ENCODE data around the gene FBXL13.

Gene FBXL13

DNA sequence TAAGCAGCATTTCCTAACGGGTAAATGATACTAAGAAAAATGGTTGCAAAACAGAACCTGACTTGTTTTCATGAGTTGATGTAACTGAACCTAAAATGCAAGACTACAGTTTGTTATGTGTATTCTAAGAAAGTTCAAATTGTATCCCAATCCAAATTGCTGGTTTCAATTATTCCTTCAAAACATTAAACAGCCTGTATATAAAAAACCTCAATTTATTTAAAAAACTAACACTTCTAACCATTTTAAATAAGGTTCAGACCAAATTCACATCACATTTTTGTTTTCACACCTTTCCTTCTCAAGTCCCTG lies 80.9 kb downstream of the FBXL13 start:
- TF ChIP-seq ZBTB7A (IDR thresholded peaks at IDR 0.05; ENCODE audit: low read depth) (no peak), YY1 (IDR thresholded peaks at IDR 0.05; ENCODE audit: low read depth) (no peak), EP300 (IDR thresholded peaks at IDR 0.05; ENCODE audit: borderline replicate concordance) (no peak), TEAD4 (IDR thresholded peaks at IDR 0.05) (no peak), CREB1 (IDR thresholded peaks at IDR 0.05; ENCODE audit: low read depth) (no peak), FOXM1 (IDR thresholded peaks at IDR 0.05; ENCODE audit: borderline replicate concordance, low read depth) (no peak), RAD21 (IDR thresholded peaks at IDR 0.05; ENCODE audit: low read depth) (no peak), NFIC (IDR thresholded peaks at IDR 0.05) (no peak), CEBPB (IDR thresholded peaks at IDR 0.05) (no peak), TAF1 (IDR thresholded peaks at IDR 0.05; ENCODE audit: low read depth) (no peak), EGR1 (IDR thresholded peaks at IDR 0.05) (no peak), USF1 (IDR thresholded peaks at IDR 0.05) (no peak), TCF12 (IDR thresholded peaks at IDR 0.05; ENCODE audit: low read depth) (no peak)
- TF ChIP-seq, protein P1, sequence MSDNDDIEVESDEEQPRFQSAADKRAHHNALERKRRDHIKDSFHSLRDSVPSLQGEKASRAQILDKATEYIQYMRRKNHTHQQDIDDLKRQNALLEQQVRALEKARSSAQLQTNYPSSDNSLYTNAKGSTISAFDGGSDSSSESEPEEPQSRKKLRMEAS (IDR thresholded peaks at IDR 0.05), result no peak
- TF ChIP-seq, protein P2, sequence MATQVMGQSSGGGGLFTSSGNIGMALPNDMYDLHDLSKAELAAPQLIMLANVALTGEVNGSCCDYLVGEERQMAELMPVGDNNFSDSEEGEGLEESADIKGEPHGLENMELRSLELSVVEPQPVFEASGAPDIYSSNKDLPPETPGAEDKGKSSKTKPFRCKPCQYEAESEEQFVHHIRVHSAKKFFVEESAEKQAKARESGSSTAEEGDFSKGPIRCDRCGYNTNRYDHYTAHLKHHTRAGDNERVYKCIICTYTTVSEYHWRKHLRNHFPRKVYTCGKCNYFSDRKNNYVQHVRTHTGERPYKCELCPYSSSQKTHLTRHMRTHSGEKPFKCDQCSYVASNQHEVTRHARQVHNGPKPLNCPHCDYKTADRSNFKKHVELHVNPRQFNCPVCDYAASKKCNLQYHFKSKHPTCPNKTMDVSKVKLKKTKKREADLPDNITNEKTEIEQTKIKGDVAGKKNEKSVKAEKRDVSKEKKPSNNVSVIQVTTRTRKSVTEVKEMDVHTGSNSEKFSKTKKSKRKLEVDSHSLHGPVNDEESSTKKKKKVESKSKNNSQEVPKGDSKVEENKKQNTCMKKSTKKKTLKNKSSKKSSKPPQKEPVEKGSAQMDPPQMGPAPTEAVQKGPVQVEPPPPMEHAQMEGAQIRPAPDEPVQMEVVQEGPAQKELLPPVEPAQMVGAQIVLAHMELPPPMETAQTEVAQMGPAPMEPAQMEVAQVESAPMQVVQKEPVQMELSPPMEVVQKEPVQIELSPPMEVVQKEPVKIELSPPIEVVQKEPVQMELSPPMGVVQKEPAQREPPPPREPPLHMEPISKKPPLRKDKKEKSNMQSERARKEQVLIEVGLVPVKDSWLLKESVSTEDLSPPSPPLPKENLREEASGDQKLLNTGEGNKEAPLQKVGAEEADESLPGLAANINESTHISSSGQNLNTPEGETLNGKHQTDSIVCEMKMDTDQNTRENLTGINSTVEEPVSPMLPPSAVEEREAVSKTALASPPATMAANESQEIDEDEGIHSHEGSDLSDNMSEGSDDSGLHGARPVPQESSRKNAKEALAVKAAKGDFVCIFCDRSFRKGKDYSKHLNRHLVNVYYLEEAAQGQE (IDR thresholded peaks at IDR 0.05; ENCODE audit: low read depth), result no peak

DNA sequence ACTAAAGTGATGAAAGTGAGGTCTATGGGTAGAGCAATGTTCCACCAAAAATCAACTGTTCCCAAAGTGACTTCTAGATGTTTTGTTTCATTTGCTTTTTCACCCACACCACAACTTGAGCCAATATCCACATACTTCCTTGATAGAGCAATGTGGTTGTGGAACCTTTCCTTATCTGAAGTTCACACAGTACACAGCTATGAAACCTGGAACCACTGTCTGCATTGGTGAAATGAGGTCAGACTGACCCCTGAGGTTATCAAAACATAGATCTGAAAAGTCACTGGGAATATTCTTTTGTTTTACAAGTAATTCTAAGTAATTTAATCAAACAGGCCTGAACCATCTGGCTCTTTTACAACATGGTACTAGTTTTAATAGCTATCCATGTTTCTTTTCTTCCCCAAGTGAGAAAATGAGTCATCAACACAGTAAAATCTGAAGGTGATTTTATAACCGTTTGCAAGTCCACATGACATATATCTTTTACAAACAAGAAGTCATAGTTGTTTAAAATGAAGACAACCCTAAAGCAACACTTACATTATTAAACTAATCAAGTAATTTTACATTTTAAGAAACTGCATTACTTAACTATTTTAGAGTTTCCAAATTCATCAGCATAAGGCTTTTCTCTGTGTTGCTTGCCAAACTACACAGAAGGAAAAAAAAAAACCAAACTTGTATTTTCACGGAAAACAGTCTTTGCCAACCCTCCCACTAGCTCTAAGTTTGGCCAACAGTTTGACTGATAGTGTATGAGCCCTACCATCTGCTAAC lies 81.5 kb downstream of the FBXL13 start:
- TF ChIP-seq, protein P2 (IDR thresholded peaks at IDR 0.05; ENCODE audit: low read depth), result no peak
- TF ChIP-seq RAD21 (IDR thresholded peaks at IDR 0.05; ENCODE audit: low read depth) (no peak), TCF12 (IDR thresholded peaks at IDR 0.05; ENCODE audit: low read depth) (no peak), YY1 (IDR thresholded peaks at IDR 0.05; ENCODE audit: low read depth) (no peak), TAF1 (IDR thresholded peaks at IDR 0.05; ENCODE audit: low read depth) (no peak), EGR1 (IDR thresholded peaks at IDR 0.05) (no peak), CREB1 (IDR thresholded peaks at IDR 0.05; ENCODE audit: low read depth) (no peak), USF1 (IDR thresholded peaks at IDR 0.05) (no peak), FOXM1 (IDR thresholded peaks at IDR 0.05; ENCODE audit: borderline replicate concordance, low read depth) (no peak)
- TF ChIP-seq, protein P1 (IDR thresholded peaks at IDR 0.05), result no peak

DNA sequence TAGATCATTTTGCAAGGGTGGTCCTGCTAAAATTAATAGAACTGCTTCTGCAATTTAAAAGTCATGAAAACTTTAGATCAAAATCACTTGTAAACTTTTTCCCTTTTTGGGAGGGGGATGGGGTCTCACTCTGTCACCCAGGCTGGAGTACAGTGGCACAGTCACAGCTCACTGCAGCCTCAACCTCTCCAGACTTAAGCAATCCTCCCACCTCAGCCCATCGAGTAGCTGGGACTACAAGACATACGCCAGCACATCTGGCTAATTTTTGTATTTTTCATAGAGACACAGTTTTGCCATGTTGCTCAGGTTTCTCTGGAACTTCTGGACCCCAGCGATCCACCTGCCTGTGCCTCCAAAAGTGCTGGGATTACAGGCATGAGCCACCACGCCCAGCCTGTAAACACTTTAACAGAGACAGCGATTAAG lies 82.1 kb downstream of the FBXL13 start:
- TF ChIP-seq CREB1 (IDR thresholded peaks at IDR 0.05; ENCODE audit: low read depth) (no peak), TAF1 (IDR thresholded peaks at IDR 0.05; ENCODE audit: low read depth) (no peak), NFIC (IDR thresholded peaks at IDR 0.05) (no peak), EGR1 (IDR thresholded peaks at IDR 0.05) (no peak), EP300 (IDR thresholded peaks at IDR 0.05; ENCODE audit: borderline replicate concordance) (no peak)
- TF ChIP-seq, protein P1 (IDR thresholded peaks at IDR 0.05), result no peak
- TF ChIP-seq, protein P2 (IDR thresholded peaks at IDR 0.05; ENCODE audit: low read depth), result no peak

- TF ChIP-seq TEAD4 (IDR thresholded peaks at IDR 0.05), result peak; percentile 33; the same call in 1 of the 2 replicates
- 0 out of 2 replicates have a peak, but pooled peaks have one; percentile 35 for TF ChIP-seq TCF12 (IDR thresholded peaks at IDR 0.05; ENCODE audit: low read depth)
- TF ChIP-seq CREB1 (IDR thresholded peaks at IDR 0.05; ENCODE audit: low read depth), result no peak
- TF ChIP-seq TAF1 (IDR thresholded peaks at IDR 0.05; ENCODE audit: low read depth), result no peak
- TF ChIP-seq CEBPB (IDR thresholded peaks at IDR 0.05), result no peak
- TF ChIP-seq, protein P2 (IDR thresholded peaks at IDR 0.05; ENCODE audit: low read depth), result no peak
- 0 out of 2 replicates have a peak, but pooled peaks have one; percentile 2 for TF ChIP-seq RAD21 (IDR thresholded peaks at IDR 0.05; ENCODE audit: low read depth)
- TF ChIP-seq NFIC (IDR thresholded peaks at IDR 0.05), result peak; percentile 36; the same call in 1 of the 2 replicates
- peak; percentile 56; the same call in 1 of the 2 replicates for TF ChIP-seq EP300 (IDR thresholded peaks at IDR 0.05; ENCODE audit: borderline replicate concordance)
- TF ChIP-seq FOXM1 (IDR thresholded peaks at IDR 0.05; ENCODE audit: borderline replicate concordance, low read depth), result peak; percentile 39; the same call in 1 of the 2 replicates
Observed at GRCh38 chr7:102991540-102992214, 82.9 kb downstream of the FBXL13 start.

Measured in Ishikawa (cell line).